ENCODE results near the gene TSSC4. TPM values are rescaled to one million over a fixed set of nuclear protein-coding genes. Genes with fewer than 3 reads are reported as not detected.

TSSC4 gene
- total RNA-seq, 1 donor from 2014 or later: 70.0 TPM

GRCh38 chr11:2411446-2412305 is 11.1 kb downstream of the TSSC4 start:
- Histone ChIP-seq H3K9ac (ENCODE audit: low read length) (no peak overlapping the region), H3K4me3 (ENCODE audit: insufficient read depth, low read depth, low read length) (no peak overlapping the region), H4K20me1 (ENCODE audit: insufficient read depth, low read length) (no peaks in the 10 kb centered on the region), H3K4me1 (ENCODE audit: insufficient read depth, low read length) (no peaks in the 10 kb centered on the region), H3K79me2 (ENCODE audit: insufficient read depth, low read length) (no peaks in the 10 kb centered on the region), H3K4me2 (ENCODE audit: low read length) (no peak overlapping the region), H2AFZ (ENCODE audit: low read depth, low read length) (no peak overlapping the region), H3K27me3 (ENCODE audit: insufficient read depth, low read length) (peaks cover 4% of the 10 kb centered on the region), H3K27ac (ENCODE audit: low read depth, low read length) (no peak overlapping the region), H3K36me3 (ENCODE audit: insufficient read depth, low read length) (no peaks in the 10 kb centered on the region), H3K9me3 (ENCODE audit: insufficient read depth, low read depth, low read length) (no peaks in the 10 kb centered on the region)
- no peaks in the 10 kb centered on the region for H3K36me3 Mint-ChIP-seq (ENCODE audit: low read depth, unreplicated experiment)
- H3K27ac Mint-ChIP-seq (ENCODE audit: unreplicated experiment): no peak overlapping the region
- FAIRE-seq: no peak
- no peaks in the 10 kb centered on the region for H3K9me3 Mint-ChIP-seq (ENCODE audit: unreplicated experiment)
- H3K4me3 Mint-ChIP-seq (ENCODE audit: unreplicated experiment): no peak overlapping the region
- TF ChIP-seq CTCF (IDR thresholded peaks at IDR 0.05; ENCODE audit: insufficient read depth, low read depth, low read length) (no peak), EZH2 (IDR thresholded peaks at IDR 0.05; ENCODE audit: insufficient read depth, low read length) (no peak)
- H3K4me1 Mint-ChIP-seq (ENCODE audit: low read depth, unreplicated experiment): no peaks in the 10 kb centered on the region
- peaks cover 11% of the 10 kb centered on the region for H3K27me3 Mint-ChIP-seq (ENCODE audit: low read depth, unreplicated experiment)
- no peak for DNase-seq (ENCODE audit: low read depth)

- H3K27ac ChIP-seq (ENCODE audit: low read depth, low read length): no peak overlapping the region
- H4K20me1 ChIP-seq (ENCODE audit: insufficient read depth, low read length): no peaks in the 10 kb centered on the region
- H2AFZ ChIP-seq (ENCODE audit: low read depth, low read length): no peak overlapping the region
- Mint-ChIP-seq H3K4me3 (ENCODE audit: unreplicated experiment) (no peak overlapping the region), H3K9me3 (ENCODE audit: unreplicated experiment) (no peaks in the 10 kb centered on the region), H3K36me3 (ENCODE audit: low read depth, unreplicated experiment) (no peaks in the 10 kb centered on the region), H3K27me3 (ENCODE audit: low read depth, unreplicated experiment) (peaks cover 11% of the 10 kb centered on the region), H3K4me1 (ENCODE audit: low read depth, unreplicated experiment) (no peaks in the 10 kb centered on the region), H3K27ac (ENCODE audit: unreplicated experiment) (no peak overlapping the region)
- DNase-seq (ENCODE audit: low read depth) (no peak), FAIRE-seq (no peak)
- H3K4me1 ChIP-seq (ENCODE audit: insufficient read depth, low read length): no peaks in the 10 kb centered on the region
- H3K9me3 ChIP-seq (ENCODE audit: insufficient read depth, low read depth, low read length): no peaks in the 10 kb centered on the region
- no peak overlapping the region for H3K4me3 ChIP-seq (ENCODE audit: insufficient read depth, low read depth, low read length)
- TF ChIP-seq EZH2 (IDR thresholded peaks at IDR 0.05; ENCODE audit: insufficient read depth, low read length): no peak
- TF ChIP-seq CTCF (IDR thresholded peaks at IDR 0.05; ENCODE audit: insufficient read depth, low read depth, low read length): no peak
- H3K27me3 ChIP-seq (ENCODE audit: insufficient read depth, low read length): peaks cover 6% of the 10 kb centered on the region
- H3K79me2 ChIP-seq (ENCODE audit: insufficient read depth, low read length): no peaks in the 10 kb centered on the region
- no peak overlapping the region for H3K9ac ChIP-seq (ENCODE audit: low read length)
- no peaks in the 10 kb centered on the region for H3K36me3 ChIP-seq (ENCODE audit: insufficient read depth, low read length)
- H3K4me2 ChIP-seq (ENCODE audit: low read length): no peak overlapping the region
These were observed 11.8 kb downstream of the TSSC4 start for GRCh38 chr11:2412323-2412722.
